GM12878 (cell line): ENCODE data around the gene PRDM16.

ENCODE experiments used
- CHD4 ChIP-seq: fragments of 200-600 bp; sonication (generic); IDR thresholded peaks from 2 replicates; pipeline ENCODE4 v1.6.1; 2016; ENCODE audit warnings: mild to moderate bottlenecking
- CTCF ChIP-seq, 3 experiments: IDR thresholded peaks in 2 of 3; conservative IDR thresholded peaks in 1 of 3; 2 replicates each; pipeline ENCODE4 v1.5.1; 2011; ENCODE audit warnings: low read depth in 3 of 3, low read length in 3 of 3, mild to moderate bottlenecking in 3 of 3, control low read depth in 2 of 3, moderate library complexity in 2 of 3, inconsistent platforms in 1 of 3, mixed read lengths in 1 of 3; ENCODE audit not compliant: control insufficient read depth in 2 of 3, insufficient read depth in 1 of 3; ENCODE audit errors: extremely low read depth in 1 of 3
- HCFC1 ChIP-seq: fragments of 150-350 bp; IDR thresholded peaks from 2 replicates; pipeline ENCODE4 v1.6.1; 2014; ENCODE audit warnings: low read length
- IKZF2 ChIP-seq, 2 experiments: fragments of 450-650 bp; IDR thresholded peaks; 2 replicates each; pipeline ENCODE4 v1.6.1; 2017; ENCODE audit warnings: mild to moderate bottlenecking in 2 of 2, moderate library complexity in 2 of 2
- IRF5 ChIP-seq: fragments of 450-650 bp; IDR thresholded peaks from 2 replicates; pipeline ENCODE4 v1.6.1; 2017; ENCODE audit warnings: borderline replicate concordance
- NRF1 ChIP-seq: conservative IDR thresholded peaks from 2 replicates; pipeline ENCODE4 v1.6.1; 2011; ENCODE audit warnings: mild to moderate bottlenecking, low read depth, low read length, improper control_type of control experiment
- POLR2A ChIP-seq: IDR thresholded peaks from 2 replicates; pipeline ENCODE4 v1.6.1; 2011; ENCODE audit warnings: low read depth, mild to moderate bottlenecking, low read length
- POLR2AphosphoS5 ChIP-seq: IDR thresholded peaks from 2 replicates; pipeline ENCODE4 v1.6.1; 2011; ENCODE audit warnings: mild to moderate bottlenecking, low read length, inconsistent platforms
- REST ChIP-seq: IDR thresholded peaks from 2 replicates; pipeline ENCODE4 v1.6.1; 2012; ENCODE audit warnings: mild to moderate bottlenecking, low read depth, low read length
- SP1 ChIP-seq: IDR thresholded peaks from one replicate; pipeline ENCODE4 v1.6.1; 2011; ENCODE audit warnings: low read depth, low read length
- SRF ChIP-seq, 2 experiments: IDR thresholded peaks; 2 replicates each; pipeline ENCODE4 v1.6.1; 2011; ENCODE audit warnings: low read depth in 2 of 2, low read length in 2 of 2, mild to moderate bottlenecking in 1 of 2, moderate library complexity in 1 of 2
- YY1 ChIP-seq: IDR thresholded peaks from 2 replicates; pipeline ENCODE4 v1.6.1; 2011; ENCODE audit warnings: low read depth, mild to moderate bottlenecking, low read length

GRCh38 chr1:3317456-3317855 is 248.5 kb downstream of the PRDM16 start:
- TF ChIP-seq REST (no peak), POLR2A (no peak), IRF5 (no peak), HCFC1 (no peak), CTCF (IDR thresholded peaks at IDR 0.05 in 2 of 3, conservative IDR thresholded peaks at IDR 0.05 in 1 of 3; ENCODE audit: control insufficient read depth in 2 of 3, extremely low read depth in 1 of 3, insufficient read depth in 1 of 3, low read depth in 3 of 3, low read length in 3 of 3) (no peak), SP1 (no peak), SRF (IDR thresholded peaks at IDR 0.05; ENCODE audit: low read depth in 2 of 2, low read length in 2 of 2) (no peak), CHD4 (no peak), POLR2AphosphoS5 (no peak), NRF1 (no peak), IKZF2 (IDR thresholded peaks at IDR 0.05) (no peak), YY1 (no peak)
